GM06990 (cell line): ENCODE data around the gene WNK3.

Source experiments
- DNase-seq: peaks from one replicate; pipeline ENCODE4 v3.0.0-alpha.2; 2011; ENCODE audit not compliant: insufficient read length; ENCODE audit errors: extremely low read depth
- H3K27me3 ChIP-seq: replicated peaks from 2 replicates; pipeline ENCODE4 v1.6.0; 2011; ENCODE audit warnings: low read length; ENCODE audit not compliant: control insufficient read depth, insufficient read depth
- H3K36me3 ChIP-seq: 2 replicates; pipeline ENCODE4 v1.5.1; 2011; ENCODE audit warnings: low read length; ENCODE audit not compliant: control insufficient read depth, insufficient read depth
- H3K4me3 ChIP-seq: replicated peaks from 2 replicates; pipeline ENCODE4 v1.5.1; 2011; ENCODE audit warnings: low read depth, mild to moderate bottlenecking, control low read depth, low read length
- CTCF ChIP-seq: IDR thresholded peaks from 2 replicates; pipeline ENCODE4 v1.5.1; 2011; ENCODE audit warnings: low read length, control low read depth, mild to moderate bottlenecking, inconsistent platforms; ENCODE audit not compliant: insufficient read depth, poor library complexity, severe bottlenecking

WNK3 gene

GRCh38 chrX:54173791-54174190, 184.1 kb downstream of the WNK3 start:
- DNase-seq = no peak
- no peak for TF ChIP-seq CTCF
- Histone ChIP-seq H3K36me3 (peaks cover 4% of the 10 kb centered on the region), H3K4me3 (no peak overlapping the region), H3K27me3 (no peaks in the 10 kb centered on the region)

GRCh38 chrX:54172455-54172854, 185.4 kb downstream of the WNK3 start:
- H3K27me3 ChIP-seq = no peaks in the 10 kb centered on the region
- H3K36me3 ChIP-seq = peaks cover 4% of the 10 kb centered on the region
- no peak for TF ChIP-seq CTCF
- DNase-seq = no peak
- H3K4me3 ChIP-seq = no peak overlapping the region

GRCh38 chrX:54171527-54172250, 186.2 kb downstream of the WNK3 start:
- no peak for TF ChIP-seq CTCF
- DNase-seq = no peak
- Histone ChIP-seq H3K27me3 (no peaks in the 10 kb centered on the region), H3K36me3 (peaks cover 4% of the 10 kb centered on the region), H3K4me3 (no peak overlapping the region)

GRCh38 chrX:54171091-54171490, 186.8 kb downstream of the WNK3 start:
- DNase-seq = no peak
- H3K36me3 ChIP-seq = peaks cover 4% of the 10 kb centered on the region
- no peaks in the 10 kb centered on the region for H3K27me3 ChIP-seq
- TF ChIP-seq CTCF = no peak
- no peak overlapping the region for H3K4me3 ChIP-seq

- TF ChIP-seq CTCF = no peak
- no peak for DNase-seq
- H3K27me3 ChIP-seq = no peaks in the 10 kb centered on the region
These were observed 190.9 kb downstream of the WNK3 start for GRCh38 chrX:54166915-54167314.

GRCh38 chrX:54157561-54157960, 200.3 kb downstream of the WNK3 start:
- TF ChIP-seq CTCF = no peak
- Histone ChIP-seq H3K36me3 (no peaks in the 10 kb centered on the region), H3K4me3 (no peak overlapping the region), H3K27me3 (no peaks in the 10 kb centered on the region)
- no peak for DNase-seq

More at GRCh38 chrX:54166915-54167314, 190.9 kb downstream of the WNK3 start:
- Histone ChIP-seq H3K4me3 (no peak overlapping the region), H3K36me3 (no peaks in the 10 kb centered on the region)
